Activated CD8-positive, alpha-beta memory T cell treated with anti-CD3 and anti-CD28 coated beads, Interleukin-2, amount 50 U/mL, for 1 hour (primary cell): Measurements from ENCODE around the gene ZNF775.
"Not testable (repeated sequence)": the region's sequence is repeated elsewhere in the genome, so short reads cannot be mapped to it uniquely, and the experiment has no call there.

Source experiments
- DNase-seq: peaks from one replicate; pipeline ENCODE4 v3.0.0-alpha.2; 2020; ENCODE audit errors: extremely low read depth

Gene ZNF775

DNA sequence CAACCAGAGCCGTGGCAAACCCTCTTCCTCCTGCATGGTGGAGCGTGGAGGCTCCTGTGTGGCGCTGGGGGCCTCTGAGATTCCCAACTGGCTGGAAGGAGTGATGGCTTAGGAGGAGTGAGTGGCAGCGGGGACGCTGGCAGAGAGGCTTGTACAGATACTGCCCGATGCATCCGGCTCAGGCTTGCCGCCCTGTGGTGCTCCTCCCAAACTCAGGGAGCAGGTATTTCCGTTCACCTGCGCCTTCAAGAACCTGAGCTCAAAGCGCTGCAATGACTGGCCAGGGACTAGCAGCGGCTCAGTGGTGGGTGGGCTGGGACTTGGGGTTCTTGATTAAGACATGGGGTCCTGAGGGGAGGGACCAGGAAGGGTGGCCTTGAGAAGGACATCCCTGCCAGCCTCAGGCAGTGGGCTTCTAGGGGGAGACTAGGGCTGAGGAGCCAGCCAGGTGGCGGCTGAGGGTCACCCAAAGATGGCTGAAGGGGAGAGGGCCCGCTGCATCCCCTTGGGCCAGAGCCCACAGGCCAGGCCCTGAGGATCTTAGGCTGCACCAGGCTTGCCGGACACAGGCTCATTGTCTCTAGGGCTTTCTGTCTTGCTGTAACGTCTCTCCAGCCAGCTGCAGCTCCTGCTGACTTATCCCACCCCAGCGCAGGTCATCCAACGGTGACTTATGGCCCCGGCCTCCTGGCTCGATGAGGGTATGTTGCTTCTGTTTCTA, 3.2 kb downstream of the ZNF775 start:
- DNase-seq = no peak

DNA sequence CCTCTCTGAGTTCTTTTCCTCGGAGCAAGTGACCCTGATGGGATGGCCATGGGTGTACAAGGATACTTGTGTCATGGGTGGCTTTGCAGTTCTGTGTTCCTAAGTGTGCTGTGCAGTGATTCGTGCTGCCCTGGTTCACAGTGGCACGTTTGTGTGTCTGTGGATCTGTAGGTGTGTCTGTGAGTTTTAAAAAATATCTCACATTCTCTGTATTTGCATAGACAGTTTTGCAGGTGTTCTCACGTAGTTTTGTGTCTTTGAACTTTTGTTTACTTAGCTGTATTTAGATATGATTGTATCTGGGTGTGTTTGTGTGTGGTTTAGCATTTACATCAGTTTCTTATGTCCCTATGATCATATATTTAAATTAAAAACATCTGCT, 3.7 kb downstream of the ZNF775 start:
- DNase-seq = no peak

DNA sequence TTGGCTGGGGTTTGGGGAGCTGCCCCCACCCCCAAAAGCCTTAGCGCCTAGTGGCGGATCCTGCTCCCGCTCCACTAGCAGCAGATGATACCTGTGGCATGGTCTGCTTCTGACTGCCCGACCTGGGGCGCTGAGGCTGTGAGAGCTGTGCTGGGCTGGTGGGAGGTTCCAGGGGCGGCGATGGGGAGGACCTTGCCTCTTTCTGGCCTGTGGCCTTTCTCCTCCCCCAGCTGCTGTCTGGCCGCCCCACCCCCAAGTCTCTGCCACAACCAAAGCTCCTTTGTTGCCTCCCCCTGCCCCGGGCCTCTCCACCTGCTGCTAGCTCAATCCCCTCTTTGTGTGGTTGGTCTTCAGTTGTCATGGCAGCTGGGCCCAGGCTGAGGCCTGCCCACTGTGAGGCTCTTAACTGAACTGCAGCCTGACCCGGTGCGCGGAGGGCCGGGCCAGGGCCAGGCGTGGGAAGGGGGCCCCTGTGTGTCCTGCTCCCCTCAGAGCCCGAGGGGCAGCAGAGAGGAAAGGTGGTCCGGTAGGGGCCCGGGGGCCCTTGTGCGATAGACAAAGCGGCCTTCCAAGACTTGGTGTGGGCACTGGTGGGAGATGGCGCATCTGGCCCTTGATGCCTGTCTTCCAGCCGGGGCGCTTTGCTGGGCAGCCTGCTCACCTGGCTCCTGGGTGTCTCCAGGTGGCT, 4.7 kb downstream of the ZNF775 start:
- no peak for DNase-seq

DNA sequence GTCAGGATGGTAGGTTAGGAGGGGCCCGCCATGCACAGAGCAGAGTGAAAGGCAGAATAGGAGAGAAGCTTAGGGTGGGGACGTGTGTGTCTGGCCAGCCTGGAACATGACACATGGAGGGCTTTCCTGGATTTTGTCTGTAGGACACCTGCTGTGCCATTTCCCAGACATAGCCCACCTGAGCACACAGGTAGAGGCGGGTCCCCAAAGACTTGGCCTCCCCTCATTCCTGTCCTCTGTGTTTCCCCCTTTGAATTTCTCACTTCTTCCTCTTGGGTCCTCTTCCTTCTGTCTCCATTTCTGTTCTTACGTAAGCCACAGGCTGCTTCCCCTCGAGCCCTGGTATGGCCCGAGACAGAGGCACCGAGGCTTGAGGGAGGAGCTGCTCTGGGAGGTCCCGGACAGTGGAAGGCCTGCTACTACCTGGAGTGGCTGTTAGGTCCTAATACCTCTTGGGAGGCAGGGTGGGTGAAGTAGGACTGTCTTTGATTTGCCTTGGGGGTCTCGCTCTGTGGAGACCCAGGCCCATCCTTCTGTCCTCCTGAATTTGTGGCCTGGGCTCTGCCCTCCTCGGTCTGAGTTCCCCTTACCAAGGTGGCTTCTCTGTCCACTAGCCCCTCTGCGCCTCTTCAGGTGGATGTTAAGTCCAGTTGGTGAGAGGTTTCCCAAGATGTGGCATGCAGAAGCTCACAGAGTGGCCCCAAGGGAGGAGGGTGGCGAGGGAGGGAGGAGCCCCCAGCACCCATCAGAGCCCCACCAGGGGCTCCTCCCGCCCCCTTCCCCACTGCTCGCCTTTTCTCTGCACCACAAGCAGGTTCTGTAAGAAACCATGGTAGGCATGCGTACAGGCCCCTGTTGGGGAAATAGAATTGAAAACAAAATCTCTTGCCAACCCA, 5.5 kb downstream of the ZNF775 start:
- DNase-seq = no peak

DNA sequence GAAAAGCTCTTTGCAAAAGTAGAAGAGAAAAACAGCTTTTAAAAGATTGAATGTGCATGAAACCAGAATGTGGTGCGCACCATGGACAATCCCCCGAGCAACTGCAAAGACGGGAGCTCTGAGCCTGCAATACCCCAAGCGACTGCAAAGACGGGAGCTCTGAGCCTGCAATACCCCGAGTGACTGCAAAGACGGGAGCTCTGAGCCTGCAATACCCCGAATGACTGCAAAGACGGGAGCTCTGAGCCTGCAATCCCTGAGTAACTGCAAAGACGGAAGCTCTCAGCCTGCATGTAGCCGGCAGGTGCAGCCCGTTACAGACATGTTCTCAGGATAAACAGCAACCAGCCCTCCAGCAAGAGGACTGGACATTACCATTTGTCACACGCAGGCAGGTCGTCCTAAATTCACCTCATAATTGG, 6.2 kb downstream of the ZNF775 start:
- no peak for DNase-seq

DNA sequence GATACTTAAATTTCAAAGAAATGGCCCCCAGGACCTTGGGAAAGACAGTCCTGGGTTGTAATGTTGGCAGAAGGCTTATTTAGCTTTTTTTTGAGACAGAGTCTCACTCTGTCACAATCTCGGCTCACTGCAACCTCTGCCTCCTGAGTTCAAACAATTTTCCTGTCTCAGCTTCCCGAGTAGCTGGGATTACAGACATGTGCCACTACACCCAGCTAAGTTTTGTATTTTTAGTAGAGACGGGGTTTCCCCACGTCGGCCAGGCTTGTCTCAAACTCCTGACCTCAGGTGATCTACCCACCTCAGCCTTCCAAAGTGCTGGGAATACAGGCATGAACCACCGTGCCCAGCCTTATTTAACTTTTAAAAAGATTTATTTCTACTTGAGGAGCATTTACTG, 6.8 kb downstream of the ZNF775 start:
- not testable (repeated sequence) for DNase-seq

DNA sequence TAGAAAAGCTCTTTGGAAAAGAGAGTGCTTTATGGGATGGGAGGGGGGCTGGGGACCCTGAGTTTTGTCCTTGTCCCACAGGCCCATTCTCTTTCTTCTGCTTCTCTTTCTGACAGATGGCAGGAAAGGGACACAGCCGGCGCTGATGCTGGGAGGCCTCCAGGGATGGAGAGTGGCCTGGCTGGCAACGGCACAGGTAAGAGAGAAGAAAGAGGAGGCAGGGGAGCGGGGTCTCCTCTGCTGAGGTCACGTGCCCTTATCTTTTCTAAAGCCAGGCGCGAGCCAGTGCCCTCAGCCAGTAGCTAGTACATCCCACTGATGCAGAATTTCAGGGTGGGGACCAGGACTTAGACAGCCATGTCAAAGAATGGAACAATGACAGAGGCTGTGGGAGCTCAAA, 9.2 kb downstream of the ZNF775 start:
- no peak for DNase-seq

DNA sequence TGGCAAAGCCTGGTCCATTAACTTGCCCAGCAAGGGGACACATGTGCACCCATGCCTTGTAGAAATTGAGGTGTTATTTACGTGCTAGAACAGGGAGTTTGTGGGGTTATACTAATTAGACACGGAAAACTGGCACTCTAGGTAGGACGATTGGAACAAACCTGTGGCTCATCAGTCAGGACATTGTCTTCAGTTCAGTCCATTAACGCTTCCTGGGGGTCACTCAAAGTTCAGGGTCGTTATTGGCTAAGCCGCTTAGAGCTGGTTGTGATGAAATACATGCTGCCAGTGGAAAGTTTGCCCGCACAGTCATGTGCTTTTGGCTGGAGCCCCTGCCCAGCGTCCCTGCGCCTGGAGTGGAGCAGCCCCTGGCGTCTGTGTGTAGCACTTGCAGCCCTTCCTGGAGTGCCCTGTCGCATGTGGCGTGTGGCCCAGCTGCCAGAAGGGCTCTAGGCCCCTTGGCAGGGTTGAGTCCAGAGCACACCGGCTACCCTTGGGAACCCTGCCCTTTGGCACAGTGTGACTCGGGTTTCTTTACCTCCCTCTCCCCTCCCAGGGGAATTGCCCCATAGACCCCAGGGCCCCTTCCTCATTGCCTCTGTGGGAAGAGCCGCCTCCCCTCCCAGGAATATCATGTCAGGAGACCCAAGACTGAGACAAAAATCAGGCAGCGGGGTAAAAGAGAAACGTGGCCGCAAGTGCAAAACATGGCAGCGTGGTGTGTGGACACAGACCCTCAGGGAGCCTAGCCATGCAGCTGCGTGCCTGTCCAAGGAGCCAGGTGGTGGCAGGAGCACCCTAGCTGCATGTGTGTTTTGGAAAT, 9.8 kb downstream of the ZNF775 start:
- no peak for DNase-seq

DNA sequence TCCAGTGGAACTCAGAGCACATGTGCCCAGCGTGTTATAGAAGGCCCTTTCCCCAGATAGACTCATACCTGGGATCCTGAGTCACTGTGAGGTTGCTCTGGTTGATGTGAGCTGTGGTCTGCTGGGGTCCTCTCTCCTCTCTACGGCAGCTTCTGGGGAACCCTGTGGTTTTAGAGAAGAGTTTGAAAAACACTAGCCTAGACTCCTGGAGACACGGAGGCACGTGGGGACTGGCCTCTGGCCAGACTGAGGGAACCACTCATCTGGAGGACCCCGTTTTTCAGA, 10.3 kb downstream of the ZNF775 start:
- no peak for DNase-seq

DNA sequence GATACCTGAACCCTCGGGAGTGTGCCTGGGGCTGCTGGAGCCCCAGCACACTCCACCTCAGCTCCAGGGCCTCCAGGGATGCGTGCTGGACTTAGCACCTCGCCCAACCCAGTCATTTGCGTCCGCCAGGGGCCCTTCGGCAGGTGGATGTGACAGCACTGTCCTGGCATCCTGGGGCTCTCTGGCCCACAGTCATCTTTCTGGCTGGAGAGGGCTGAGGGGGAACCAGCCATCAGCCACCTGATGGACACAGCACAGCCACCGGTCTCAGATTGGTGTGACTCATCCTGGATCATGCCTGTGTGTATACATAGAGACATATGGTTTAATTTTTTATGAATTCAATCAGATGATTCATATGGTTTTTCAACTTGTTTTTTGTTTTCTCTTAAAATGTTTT, 11.1 kb downstream of the ZNF775 start:
- no peak for DNase-seq

DNA sequence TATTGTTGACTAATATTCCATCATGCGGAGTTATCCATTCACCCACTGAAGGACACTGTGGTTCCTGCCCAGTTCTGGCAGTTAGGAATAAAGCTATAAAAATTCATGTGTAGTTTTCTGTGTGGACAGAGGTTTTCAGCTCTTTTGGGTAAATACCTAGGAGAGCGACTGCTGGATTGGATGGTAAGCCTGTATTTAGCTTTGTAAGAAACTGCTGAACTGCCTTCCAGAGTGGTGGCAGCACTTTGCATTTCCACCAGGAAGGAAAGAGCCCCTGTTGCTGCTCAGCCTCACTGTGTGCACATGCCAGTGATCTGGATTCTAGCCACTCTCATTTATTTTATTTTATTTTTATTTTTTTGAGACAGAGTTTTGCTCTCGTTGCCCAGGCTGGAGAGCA, 14.2 kb downstream of the ZNF775 start:
- DNase-seq = no peak

DNA sequence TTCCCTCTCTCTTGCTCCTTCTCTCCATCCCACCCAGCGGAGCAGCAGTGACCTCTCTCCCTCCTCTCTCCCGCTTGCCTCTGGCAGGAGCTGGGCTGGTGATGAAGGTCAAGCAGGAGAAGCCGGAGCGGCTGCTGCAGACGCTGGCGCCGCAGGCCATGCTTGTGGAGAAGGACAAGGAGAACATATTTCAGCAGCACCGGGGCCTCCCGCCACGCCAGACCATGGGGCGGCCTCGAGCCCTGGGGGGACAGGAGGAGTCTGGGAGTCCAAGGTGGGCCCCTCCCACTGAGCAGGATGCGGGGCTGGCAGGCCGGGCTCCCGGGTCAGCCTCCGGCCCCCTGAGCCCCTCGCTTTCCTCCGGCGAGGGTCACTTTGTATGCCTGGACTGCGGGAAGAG, 17.3 kb downstream of the ZNF775 start:
- no peak for DNase-seq

DNA sequence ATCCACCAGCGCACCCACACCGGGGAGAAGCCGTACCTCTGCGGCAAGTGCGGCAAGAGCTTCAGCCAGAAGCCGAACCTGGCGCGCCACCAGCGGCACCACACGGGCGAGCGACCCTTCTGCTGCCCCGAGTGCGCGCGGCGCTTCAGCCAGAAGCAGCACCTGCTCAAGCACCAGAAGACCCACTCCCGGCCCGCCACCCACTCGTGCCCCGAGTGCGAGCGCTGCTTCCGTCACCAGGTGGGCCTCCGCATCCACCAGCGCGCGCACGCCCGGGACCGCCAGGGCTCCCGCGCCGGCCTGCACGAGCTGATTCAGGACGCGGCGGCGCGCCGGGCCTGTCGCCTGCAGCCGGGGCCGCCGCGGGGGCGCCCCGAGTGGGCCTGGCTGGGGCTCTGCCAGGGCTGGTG, 17.7 kb downstream of the ZNF775 start:
- DNase-seq = no peak

DNA sequence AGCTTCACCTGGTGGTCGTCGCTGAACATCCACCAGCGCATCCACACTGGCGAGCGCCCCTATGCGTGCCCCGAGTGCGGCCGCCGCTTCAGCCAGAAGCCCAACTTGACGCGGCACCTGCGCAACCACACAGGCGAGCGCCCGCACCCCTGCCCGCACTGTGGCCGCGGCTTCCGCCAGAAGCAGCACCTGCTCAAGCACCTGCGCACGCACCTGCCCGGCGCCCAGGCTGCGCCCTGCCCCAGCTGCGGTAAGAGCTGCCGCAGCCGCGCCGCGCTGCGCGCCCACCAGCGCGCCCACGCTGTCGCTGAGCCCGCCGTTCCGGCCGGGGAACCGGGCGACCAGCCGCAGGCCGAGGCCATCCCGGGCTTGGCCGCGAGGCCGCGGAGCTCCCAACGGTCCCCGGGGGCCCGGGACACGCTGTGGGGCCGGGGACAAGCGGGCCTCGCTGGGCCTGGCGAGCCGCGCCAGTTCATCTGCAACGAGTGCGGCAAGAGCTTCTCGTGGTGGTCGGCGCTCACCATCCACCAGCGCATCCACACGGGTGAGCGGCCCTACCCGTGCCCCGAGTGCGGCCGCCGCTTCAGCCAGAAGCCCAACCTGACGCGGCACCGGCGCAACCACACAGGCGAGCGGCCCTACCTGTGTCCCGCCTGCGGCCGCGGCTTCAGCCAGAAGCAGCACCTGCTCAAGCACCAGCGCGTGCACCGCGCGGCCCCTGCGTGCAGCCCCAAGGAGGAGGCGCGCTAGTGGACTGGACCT, 18.4 kb downstream of the ZNF775 start:
- DNase-seq = no peak

DNA sequence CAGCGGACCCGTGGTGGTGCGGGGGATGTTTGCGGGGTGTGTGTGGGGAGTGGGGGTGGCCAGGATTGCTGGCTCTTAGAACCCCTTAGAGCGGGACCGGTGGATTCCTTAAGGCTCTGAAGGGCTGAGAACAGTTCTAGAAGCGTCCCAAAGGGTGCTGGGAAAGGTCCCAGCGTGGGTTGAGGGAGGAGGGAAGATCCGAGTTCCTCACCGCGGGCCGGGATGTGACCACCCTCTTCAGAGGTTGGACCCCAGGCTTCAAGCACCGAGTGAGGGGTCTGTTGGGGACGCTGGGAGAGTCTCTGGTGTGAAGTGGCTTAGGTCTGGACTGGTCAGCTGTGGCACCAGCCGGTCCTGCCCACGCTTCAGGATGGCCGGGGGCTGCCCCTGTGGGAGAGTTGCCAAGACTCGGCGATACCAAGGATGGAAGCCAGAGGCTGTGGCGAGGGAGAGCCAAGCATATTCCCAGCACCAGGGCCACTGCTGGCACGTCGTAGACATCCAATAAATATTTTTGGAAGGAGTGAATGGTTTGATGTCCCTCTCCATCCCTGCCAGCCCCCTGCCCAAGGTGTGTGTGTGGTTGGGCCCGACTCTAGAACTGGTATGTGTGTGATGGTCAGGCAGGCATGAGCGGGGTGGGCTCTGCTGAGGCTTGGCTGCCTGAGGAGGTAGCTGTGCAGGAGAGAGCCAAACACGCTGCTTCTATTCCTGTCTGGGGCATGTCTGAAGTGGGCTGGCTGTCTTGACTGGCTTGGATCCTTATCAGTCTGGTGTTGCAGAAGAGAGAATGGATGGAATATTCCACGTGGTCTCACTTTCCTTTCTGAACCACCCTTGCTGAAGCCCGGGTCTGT, 19.2 kb downstream of the ZNF775 start:
- DNase-seq = no peak

DNA sequence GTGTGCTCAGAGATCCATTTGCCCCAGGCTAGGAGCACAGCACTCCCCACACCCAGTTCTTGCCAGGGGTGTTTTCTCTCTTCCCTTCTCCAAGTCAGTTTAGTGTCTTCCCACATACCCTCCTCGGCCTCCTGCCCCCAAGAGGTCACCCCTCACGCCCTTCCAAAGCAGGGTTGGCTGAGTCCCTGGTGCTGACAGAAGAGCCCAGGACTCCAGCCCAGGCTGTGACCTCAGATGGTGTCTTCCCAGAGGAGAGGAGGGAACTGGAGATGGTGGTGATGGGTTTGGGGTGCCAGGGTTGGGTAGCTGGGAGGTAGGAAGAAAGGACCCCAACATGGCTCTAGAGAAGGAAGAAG, 19.8 kb downstream of the ZNF775 start:
- DNase-seq = no peak

DNA sequence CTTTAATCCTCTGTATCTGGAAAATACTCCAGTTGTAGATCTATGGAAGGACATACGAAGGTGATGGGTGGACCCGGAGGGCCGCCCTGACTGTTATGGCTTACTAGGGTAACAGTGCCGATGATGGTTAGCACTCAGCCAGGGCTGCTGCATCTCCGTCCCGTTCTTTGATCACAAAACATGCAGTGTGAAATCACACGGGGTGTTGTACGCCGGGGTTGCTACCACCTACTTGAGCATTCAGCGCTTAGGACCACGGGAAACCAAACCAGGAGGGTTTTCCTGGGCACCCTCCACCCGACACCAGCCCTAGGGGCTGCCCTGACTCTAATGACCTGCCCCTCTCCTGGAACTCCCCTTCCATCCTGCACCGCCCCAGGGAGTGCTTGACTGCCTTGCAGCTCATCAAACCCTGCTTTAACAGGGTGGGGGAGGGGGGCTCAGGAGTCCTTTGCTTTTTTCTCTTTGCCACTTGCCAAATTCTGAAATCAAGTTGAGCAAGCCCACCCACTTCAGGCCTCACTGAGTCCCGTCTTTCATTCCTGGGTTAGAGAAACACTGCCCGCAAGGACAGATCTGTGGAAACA, 20.4 kb downstream of the ZNF775 start:
- no peak for DNase-seq

DNA sequence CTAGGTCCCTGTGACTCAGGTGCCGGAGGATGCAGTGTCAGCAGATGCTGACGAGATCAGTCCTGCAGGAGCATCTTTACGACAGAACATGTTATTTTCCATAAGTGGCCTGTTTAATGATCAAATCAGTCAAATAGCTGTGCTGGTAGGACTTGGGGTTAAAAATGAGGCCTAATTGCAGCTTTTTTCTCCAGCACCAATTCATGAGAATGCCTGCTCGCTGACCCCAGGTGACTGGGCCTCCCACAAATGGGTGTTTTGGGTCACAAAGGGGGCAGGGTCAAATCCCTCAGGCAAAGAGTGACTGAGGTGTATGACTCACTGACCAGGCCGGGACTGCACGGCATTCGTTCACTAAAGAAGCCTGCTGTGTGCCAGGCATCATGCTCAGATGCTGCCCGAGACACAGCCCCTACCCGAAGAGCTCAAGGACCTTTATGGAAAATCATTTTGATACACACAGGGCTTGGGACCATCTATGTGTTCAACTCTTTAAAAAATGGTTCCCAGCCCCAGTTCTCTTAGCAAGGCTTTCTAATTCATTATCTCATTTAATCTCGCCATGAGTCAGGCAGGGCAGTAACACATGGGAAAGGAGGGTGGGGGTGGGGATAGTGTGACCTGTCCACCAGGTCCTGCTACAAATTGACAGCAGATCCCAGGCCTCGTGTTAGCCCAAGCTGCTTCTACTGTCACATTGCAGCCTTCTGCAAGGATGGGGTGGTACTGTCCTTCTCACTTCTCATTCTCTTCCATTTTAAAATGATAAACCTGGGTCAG, 21.1 kb downstream of the ZNF775 start:
- no peak for DNase-seq

DNA sequence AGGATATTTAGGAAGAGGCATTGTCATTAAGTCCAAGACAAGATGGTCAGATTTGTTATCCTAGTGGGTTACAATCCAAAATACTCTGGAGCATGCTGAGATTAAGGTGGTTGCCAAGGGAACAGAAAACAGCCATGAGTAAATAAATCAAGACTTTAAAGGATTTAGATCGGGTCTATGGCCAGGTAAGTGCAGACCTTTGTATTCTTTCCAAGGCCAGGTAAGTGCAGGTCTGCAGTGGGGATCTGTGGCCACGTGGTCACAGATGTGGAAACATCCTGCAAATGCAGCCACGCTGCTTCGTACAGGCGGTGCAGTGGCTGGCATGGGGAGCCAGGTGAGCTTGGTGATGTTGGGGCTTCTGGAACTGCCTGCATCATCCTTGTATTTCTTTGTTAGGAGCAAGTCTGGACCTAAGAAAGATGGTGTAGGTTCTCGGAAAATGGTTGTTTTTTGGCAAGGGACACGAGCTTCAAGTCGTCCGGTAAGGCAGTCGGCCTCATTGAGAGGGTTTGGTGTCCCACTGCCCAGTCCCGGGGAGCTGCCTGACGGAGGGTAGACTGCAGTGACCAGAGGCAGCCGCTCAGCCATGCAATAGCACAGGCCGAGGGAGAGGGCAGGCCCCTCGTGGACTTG, 21.8 kb downstream of the ZNF775 start:
- no peak for DNase-seq
